Caco-2 (cell line): ENCODE measurements around the gene UNC5B. TPM values are rescaled to one million over a fixed set of nuclear protein-coding genes. Genes with fewer than 3 reads are reported as not detected.
"Not testable (repeated sequence)": the region's sequence is repeated elsewhere in the genome, so short reads cannot be mapped to it uniquely, and the experiment has no call there.

Experiments
- BruUV-seq: library from RNA; stranded (reverse); fragments of 400-500 nt; replicated peaks from 2 replicates; lab custom pipeline; 2021; lab: Mats Ljungman, UMichigan
- CTCF ChIA-PET: fragments of 300-600 bp; sonication (Branson Sonifier 250); formaldehyde crosslinking; loops from one replicate; lab custom pipeline; 2022; ENCODE audit warnings: antibody characterized with exemption; lab: Charles Lee
- POLR2A ChIA-PET: fragments of 300-600 bp; sonication (Branson Sonifier 250); formaldehyde crosslinking; loops from one replicate; lab custom pipeline; 2022; ENCODE audit warnings: antibody characterized with exemption; lab: Charles Lee
- DNase-seq, 2 experiments: peaks; one replicate each; pipeline versions ENCODE4 v3.0.0 to v3.0.0-alpha.2; 2020 to 2022
- H3K27me3 ChIP-seq: replicated peaks from 2 replicates; pipeline ENCODE4 v1.6.0; 2011; ENCODE audit warnings: low read length; ENCODE audit not compliant: control insufficient read depth, insufficient read depth
- H3K36me3 ChIP-seq: 2 replicates; pipeline ENCODE4 v1.5.1; 2011; ENCODE audit warnings: low read length; ENCODE audit not compliant: control insufficient read depth, insufficient read depth
- H3K4me1 ChIP-seq: fragments of 250-450 bp; sonication (Bioruptor Pico); 2 replicates; pipeline ENCODE4 v1.5.1; 2020; ENCODE audit warnings: mild to moderate bottlenecking
- H3K4me3 ChIP-seq: 2 replicates; pipeline ENCODE4 v1.5.1; 2011; ENCODE audit warnings: low read depth, mild to moderate bottlenecking, control low read depth, low read length
- H3K9me3 ChIP-seq: fragments of 250-450 bp; sonication (Bioruptor Pico); 2 replicates; pipeline ENCODE4 v1.5.1; 2020; ENCODE audit warnings: mild to moderate bottlenecking, moderate library complexity
- H3K27ac Mint-ChIP-seq: one replicate; pipeline ENCODE4 v1.8.0; 2022; ENCODE audit warnings: mixed read lengths; ENCODE audit not compliant: unreplicated experiment
- H3K27me3 Mint-ChIP-seq: one replicate; pipeline ENCODE4 v1.8.0; 2022; ENCODE audit warnings: mixed read lengths; ENCODE audit not compliant: insufficient read depth, unreplicated experiment
- H3K36me3 Mint-ChIP-seq: one replicate; pipeline ENCODE4 v1.8.0; 2022; ENCODE audit warnings: mild to moderate bottlenecking, mixed read lengths; ENCODE audit not compliant: insufficient read depth, unreplicated experiment
- H3K4me1 Mint-ChIP-seq: one replicate; pipeline ENCODE4 v1.8.0; 2022; ENCODE audit warnings: low read depth, mixed read lengths; ENCODE audit not compliant: unreplicated experiment
- H3K4me3 Mint-ChIP-seq: one replicate; pipeline ENCODE4 v1.8.0; 2022; ENCODE audit warnings: mild to moderate bottlenecking, moderate library complexity, mixed read lengths; ENCODE audit not compliant: unreplicated experiment
- H3K9me3 Mint-ChIP-seq: one replicate; pipeline ENCODE4 v1.8.0; 2022; ENCODE audit warnings: mixed read lengths; ENCODE audit not compliant: unreplicated experiment
- CTCF ChIP-seq, 2 experiments: fragments of 200-600 bp in 1 of 2; IDR thresholded peaks; 1 replicate in 1 of 2; 2 replicates in 1 of 2; pipeline versions ENCODE4 v1.5.1 to v1.8.0; 2011 to 2022; ENCODE audit warnings: antibody characterized with exemption in 1 of 2, control low read depth in 1 of 2, inconsistent platforms in 1 of 2, low read depth in 1 of 2, low read length in 1 of 2, mild to moderate bottlenecking in 1 of 2, moderate library complexity in 1 of 2; ENCODE audit not compliant: insufficient read depth in 1 of 2, severe bottlenecking in 1 of 2, unreplicated experiment in 1 of 2
- intact Hi-C: fragments of 100-400 bp; cut with micrococcal nuclease; formaldehyde crosslinking; loops from one replicate; pipeline ENCODE4 v1.10.0; 2022; ENCODE audit not compliant: unreplicated experiment
- total RNA-seq: library from RNA; stranded (reverse); gene quantifications from 2 replicates; pipeline ENCODE4 v1.2.3, GENCODE V29; 2022

Gene UNC5B
- total RNA-seq, 1 experiment from 2014 or later = 22.4 TPM

GRCh38 chr10:71296086-71296485, 83.7 kb downstream of the UNC5B start:
- ChIA-PET CTCF (interaction anchor here (0.5 kb wide), 1 partner anchor 23 kb away, joined by 4 read pairs; the partner anchor contains the start of gene SLC29A3), POLR2A (no interaction called here)
- Mint-ChIP-seq H3K36me3 (peaks cover 6% of the 10 kb centered on the region), H3K27me3 (no peaks in the 10 kb centered on the region), H3K9me3 (no peaks in the 10 kb centered on the region), H3K4me1 (no peaks in the 10 kb centered on the region), H3K27ac (no peak overlapping the region), H3K4me3 (no peak overlapping the region)
- no peak for TF ChIP-seq CTCF (IDR thresholded peaks at IDR 0.05; ENCODE audit: insufficient read depth in 1 of 2, low read depth in 1 of 2, low read length in 1 of 2, severe bottlenecking in 1 of 2, unreplicated experiment in 1 of 2)
- Histone ChIP-seq H3K36me3 (no peaks in the 10 kb centered on the region), H3K4me3 (no peak overlapping the region), H3K27me3 (no peaks in the 10 kb centered on the region), H3K9me3 (no peaks in the 10 kb centered on the region), H3K4me1 (peaks cover 4% of the 10 kb centered on the region)
- DNase-seq = no peak
- intact Hi-C loops = no loop called here
- no TSS peak for BruUV-seq

- H3K27ac Mint-ChIP-seq, H3K9me3 ChIP-seq, H3K36me3 ChIP-seq, BruUV-seq, CTCF ChIA-PET, H3K4me3 Mint-ChIP-seq, H3K27me3 ChIP-seq, DNase-seq, POLR2A ChIA-PET, H3K4me3 ChIP-seq, H3K4me1 ChIP-seq, H3K4me1 Mint-ChIP-seq, H3K9me3 Mint-ChIP-seq, H3K36me3 Mint-ChIP-seq, H3K27me3 Mint-ChIP-seq, intact Hi-C loops: not testable (repeated sequence)
Observed at GRCh38 chr10:71296811-71297210, 84.4 kb downstream of the UNC5B start.

- Mint-ChIP-seq H3K4me1 (no peaks in the 10 kb centered on the region), H3K9me3 (no peaks in the 10 kb centered on the region), H3K27me3 (no peaks in the 10 kb centered on the region), H3K36me3 (peaks cover 6% of the 10 kb centered on the region), H3K4me3 (no peak overlapping the region), H3K27ac (no peak overlapping the region)
- no peak for DNase-seq
- TF ChIP-seq CTCF (IDR thresholded peaks at IDR 0.05; ENCODE audit: insufficient read depth in 1 of 2, low read depth in 1 of 2, low read length in 1 of 2, severe bottlenecking in 1 of 2, unreplicated experiment in 1 of 2) = no peak
- Histone ChIP-seq H3K4me1 (no peaks in the 10 kb centered on the region), H3K4me3 (no peak overlapping the region), H3K9me3 (no peaks in the 10 kb centered on the region), H3K36me3 (no peaks in the 10 kb centered on the region), H3K27me3 (no peaks in the 10 kb centered on the region)
- no TSS peak for BruUV-seq
- ChIA-PET POLR2A (no interaction called here), CTCF (no interaction called here)
- intact Hi-C loops = no loop called here
Observed at GRCh38 chr10:71297343-71297742, 85.0 kb downstream of the UNC5B start.
